PC-3 (cell line): Measurements from ENCODE around the gene P2RY6.

Experiments
- CTCF ChIP-seq: fragments of 300-600 bp; sonication (generic); conservative IDR thresholded peaks from 2 replicates; pipeline ENCODE4 v1.5.1; 2017; ENCODE audit warnings: antibody characterized with exemption, low read depth, mild to moderate bottlenecking, low read length
- EZH2 ChIP-seq: fragments of 300-600 bp; sonication (generic); IDR thresholded peaks from one replicate; pipeline ENCODE4 v1.6.1; 2017; ENCODE audit warnings: antibody characterized with exemption, mild to moderate bottlenecking, low read length; ENCODE audit not compliant: unreplicated experiment

GRCh38 chr11:73268671-73269271, 3.4 kb upstream of the P2RY6 start:
- TF ChIP-seq EZH2, result no peak
- TF ChIP-seq CTCF, result no peak
